ENCODE data around the gene ASCC3.

- no peak for TF ChIP-seq CTCF (conservative IDR thresholded peaks at IDR 0.05; ENCODE audit: low read depth, low read length)
- TF ChIP-seq EZH2 (IDR thresholded peaks at IDR 0.05; ENCODE audit: borderline replicate concordance, low read depth, low read length, poor library complexity, severe bottlenecking), result no peak
These were observed 287.6 kb downstream of the ASCC3 start for GRCh38 chr6:100593522-100593921.
